Measurements from ENCODE around the gene IFT20. TPM values are rescaled to one million over a fixed set of nuclear protein-coding genes. Genes with fewer than 3 reads are reported as not detected.
"Not testable (repeated sequence)": the region's sequence is repeated elsewhere in the genome, so short reads cannot be mapped to it uniquely, and the experiment has no call there.

IFT20 gene
- total and polyA plus RNA-seq, 8 donors = 24.9 to 95.6 (median 50.2) TPM

GRCh38 chr17:28340374-28340773 is 5.1 kb upstream of the IFT20 start:
- TF ChIP-seq POLR2AphosphoS5 (IDR thresholded peaks at IDR 0.05) = no peak
- no peak for TF ChIP-seq POLR2A (IDR thresholded peaks at IDR 0.05)
- no peak for TF ChIP-seq EP300 (IDR thresholded peaks at IDR 0.05)
- no peak for TF ChIP-seq CTCF (IDR thresholded peaks at IDR 0.05)
- Histone ChIP-seq H3K36me3 (peaks cover 55 to 63% (median 63%) of the 10 kb centered on the region in 4 donors), H3K27ac (peak overlapping the region in 1 of 5 donors; percentile 5), H3K9me3 (no peaks in the 10 kb centered on the region), H3K4me1 (peaks cover 28 to 54% (median 38%) of the 10 kb centered on the region in 4 donors), H3K4me3 (no peak overlapping the region), H3K27me3 (no peaks in the 10 kb centered on the region)
- 76 to 87% (median 86%) methylated on average over 6 of the region's 6 CpGs for WGBS, 5 donors
- intact Hi-C loops (cut with DNase I; ENCODE audit: low total_unique reads) = no loop called here
- DNase-seq = no peak

- TF ChIP-seq CTCF (IDR thresholded peaks at IDR 0.05) (no peak), POLR2AphosphoS5 (IDR thresholded peaks at IDR 0.05) (no peak), EP300 (IDR thresholded peaks at IDR 0.05) (no peak), POLR2A (IDR thresholded peaks at IDR 0.05) (no peak)
- H3K27me3 ChIP-seq = no peaks in the 10 kb centered on the region
- no peak overlapping the region for H3K4me3 ChIP-seq
- intact Hi-C loops (cut with DNase I; ENCODE audit: low total_unique reads) = no loop called here
- peaks cover 24 to 50% (median 35%) of the 10 kb centered on the region in 4 donors for H3K4me1 ChIP-seq
- H3K36me3 ChIP-seq = peaks cover 45 to 54% (median 53%) of the 10 kb centered on the region in 4 donors
- no peak for DNase-seq
- no peaks in the 10 kb centered on the region for H3K9me3 ChIP-seq
- 88 to 94% (median 91%) methylated on average over 15 of the region's 15 CpGs for WGBS, 5 donors
- H3K27ac ChIP-seq = peak overlapping the region in 3 of 5 donors; percentile 63 to 94 (median 70)
These were observed 4.2 kb upstream of the IFT20 start for GRCh38 chr17:28339431-28339830.

- H3K27me3 ChIP-seq; DNase-seq; H3K9me3 ChIP-seq; H3K4me3 ChIP-seq; intact Hi-C loops (cut with DNase I; ENCODE audit: low total_unique reads): not testable (repeated sequence)
- peaks cover 39 to 47% (median 47%) of the 10 kb centered on the region in 4 donors for H3K36me3 ChIP-seq
- peaks cover 31 to 56% (median 42%) of the 10 kb centered on the region in 4 donors for H3K4me1 ChIP-seq
- H3K27ac ChIP-seq = peak overlapping the region; percentile 3 to 94 (median 70)
- 85 to 97% (median 93%) methylated on average over 7 to 8 of the region's 8 CpGs for WGBS, 5 donors
These were observed 3.5 kb upstream of the IFT20 start for GRCh38 chr17:28338769-28339212.

- Histone ChIP-seq H3K9me3 (no peaks in the 10 kb centered on the region), H3K4me1 (peaks cover 37 to 58% (median 48%) of the 10 kb centered on the region in 4 donors), H3K36me3 (peaks cover 33 to 42% (median 41%) of the 10 kb centered on the region in 4 donors), H3K27ac (peak overlapping the region in 4 of 5 donors; percentile 63 to 94 (median 82)), H3K4me3 (no peak overlapping the region), H3K27me3 (no peaks in the 10 kb centered on the region)
- 49 to 58% (median 55%) methylated on average over 4 to 5 of the region's 5 CpGs for WGBS, 5 donors
- TF ChIP-seq POLR2AphosphoS5 (IDR thresholded peaks at IDR 0.05) (no peak), CTCF (IDR thresholded peaks at IDR 0.05) (no peak), POLR2A (IDR thresholded peaks at IDR 0.05) (no peak), EP300 (IDR thresholded peaks at IDR 0.05) (no peak)
- DNase-seq = no peak
- intact Hi-C loops (cut with DNase I; ENCODE audit: low total_unique reads) = no loop called here
These were observed 2.9 kb upstream of the IFT20 start for GRCh38 chr17:28338056-28338768.

Measured in stomach (tissue), 9 donors.